Subcutaneous abdominal adipose tissue (tissue), 5 donors: ENCODE data around the gene FHAD1.

Experiments
- H3K27ac ChIP-seq: one replicate; pipeline ENCODE4 v1.7.0; 2013; ENCODE audit warnings: low read depth, mild to moderate bottlenecking, inconsistent platforms, low read length, moderate library complexity
- H3K27me3 ChIP-seq, 5 donors: one replicate each; pipeline ENCODE4 v1.7.0; 2013; ENCODE audit warnings: low read length in 5 of 5, inconsistent platforms in 1 of 5; ENCODE audit not compliant: control insufficient read depth in 5 of 5, insufficient read depth in 4 of 5
- H3K36me3 ChIP-seq, 5 donors: one replicate each; pipeline ENCODE4 v1.7.0; 2013; ENCODE audit warnings: low read length in 5 of 5; ENCODE audit not compliant: control insufficient read depth in 5 of 5, insufficient read depth in 5 of 5
- H3K4me1 ChIP-seq, 5 donors: one replicate each; pipeline ENCODE4 v1.7.0; 2013; ENCODE audit warnings: low read length in 5 of 5, mild to moderate bottlenecking in 3 of 5, moderate library complexity in 1 of 5; ENCODE audit not compliant: control insufficient read depth in 5 of 5, insufficient read depth in 5 of 5
- H3K4me3 ChIP-seq, 5 donors: one replicate each; pipeline ENCODE4 v1.7.0; 2013; ENCODE audit warnings: low read length in 5 of 5, low read depth in 1 of 5
- H3K9ac ChIP-seq, 5 donors: one replicate each; pipeline ENCODE4 v1.7.0; 2013; ENCODE audit warnings: low read length in 5 of 5, mild to moderate bottlenecking in 4 of 5, moderate library complexity in 3 of 5
- H3K9me3 ChIP-seq, 5 donors: one replicate each; pipeline ENCODE4 v1.7.0; 2013; ENCODE audit warnings: low read length in 5 of 5; ENCODE audit not compliant: control insufficient read depth in 5 of 5
- donor health status: healthy.
- donor health status: healthy.
- donor health status: healthy.
- donor health status: healthy.
- donor health status: healthy.

Gene FHAD1

GRCh38 chr1:15217654-15218053 lies 29.4 kb upstream of the FHAD1 start:
- Histone ChIP-seq H3K9ac (no peak overlapping the region), H3K4me1 (peaks cover 1 to 14% (median 6%) of the 10 kb centered on the region in 5 donors), H3K36me3 (peaks cover 0 to 3% (median 0%) of the 10 kb centered on the region in 5 donors), H3K4me3 (no peak overlapping the region), H3K27me3 (peaks cover 0 to 8% (median 7%) of the 10 kb centered on the region in 5 donors), H3K9me3 (no peaks in the 10 kb centered on the region), H3K27ac (no peak overlapping the region)

GRCh38 chr1:15218287-15219279 lies 28.4 kb upstream of the FHAD1 start:
- Histone ChIP-seq H3K9me3 (no peaks in the 10 kb centered on the region), H3K4me3 (no peak overlapping the region), H3K9ac (no peak overlapping the region), H3K27me3 (peaks cover 0 to 7% (median 0%) of the 10 kb centered on the region in 5 donors), H3K4me1 (peaks cover 0 to 11% (median 3%) of the 10 kb centered on the region in 5 donors), H3K27ac (no peak overlapping the region), H3K36me3 (peaks cover 0 to 3% (median 0%) of the 10 kb centered on the region in 5 donors)

GRCh38 chr1:15219280-15220023 lies 27.6 kb upstream of the FHAD1 start:
- no peak overlapping the region for H3K9ac ChIP-seq
- no peak overlapping the region for H3K27ac ChIP-seq
- peaks cover 0 to 3% (median 0%) of the 10 kb centered on the region in 5 donors for H3K36me3 ChIP-seq
- H3K4me3 ChIP-seq, result no peak overlapping the region
- H3K4me1 ChIP-seq, result peaks cover 0 to 11% (median 8%) of the 10 kb centered on the region in 5 donors
- H3K9me3 ChIP-seq, result no peaks in the 10 kb centered on the region
- H3K27me3 ChIP-seq, result peaks cover 0 to 4% (median 0%) of the 10 kb centered on the region in 5 donors

DNA sequence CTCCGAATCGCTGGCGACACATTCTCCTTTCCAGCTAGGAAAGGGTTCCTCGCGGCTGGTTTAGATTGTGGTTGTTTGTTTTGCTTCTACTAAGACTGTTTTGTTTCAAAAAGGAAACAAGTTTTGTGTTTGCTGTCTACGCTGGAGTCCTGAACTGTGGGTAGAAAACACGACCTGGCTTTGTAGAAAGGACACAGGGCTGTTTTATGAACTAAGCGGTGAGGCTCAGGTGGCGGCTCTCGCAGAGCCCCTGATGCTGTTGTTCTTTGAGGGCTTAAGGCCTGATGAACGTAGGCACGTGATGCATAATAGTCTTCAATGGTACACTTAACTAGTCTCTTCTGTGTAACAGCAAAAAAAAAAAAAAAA lies 27.0 kb upstream of the FHAD1 start:
- Histone ChIP-seq H3K9me3 (no peaks in the 10 kb centered on the region), H3K9ac (no peak overlapping the region), H3K27ac (no peak overlapping the region), H3K4me1 (peaks cover 0 to 15% (median 10%) of the 10 kb centered on the region in 5 donors), H3K4me3 (no peak overlapping the region), H3K36me3 (peaks cover 0 to 3% (median 0%) of the 10 kb centered on the region in 5 donors), H3K27me3 (peaks cover 0 to 4% (median 0%) of the 10 kb centered on the region in 5 donors)

DNA sequence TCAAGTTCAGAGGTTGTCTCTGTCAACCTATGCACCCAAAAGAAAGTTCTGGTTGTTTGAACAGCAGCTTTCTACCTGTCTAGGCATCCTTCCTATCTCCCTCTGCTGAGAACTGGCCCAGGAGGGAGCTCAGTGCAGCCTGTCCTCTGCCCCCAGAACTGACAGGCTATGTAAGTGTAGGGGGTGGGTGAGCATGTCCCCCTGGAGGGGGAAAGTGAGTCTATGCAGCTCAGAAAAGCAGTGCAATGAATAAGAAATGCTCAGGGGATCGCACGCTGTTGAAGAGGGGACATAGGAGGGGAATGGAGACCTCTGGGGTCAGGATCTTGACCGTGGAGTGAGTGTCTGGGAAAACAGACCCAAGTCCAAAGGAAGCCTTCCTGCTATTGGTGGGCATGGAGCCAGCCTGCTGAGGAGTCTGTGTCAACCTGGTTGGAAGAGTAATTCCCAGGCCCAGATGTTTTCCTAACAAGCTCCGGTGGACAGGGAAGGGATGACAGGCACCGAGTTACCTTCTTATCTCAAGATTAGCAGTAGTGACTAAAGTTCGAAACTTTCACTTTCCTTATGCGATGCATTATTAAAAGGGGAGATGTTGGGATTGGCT lies 26.1 kb upstream of the FHAD1 start:
- no peak overlapping the region for H3K9ac ChIP-seq
- H3K9me3 ChIP-seq, result no peaks in the 10 kb centered on the region
- H3K27ac ChIP-seq, result no peak overlapping the region
- no peak overlapping the region for H3K4me3 ChIP-seq
- H3K27me3 ChIP-seq, result peaks cover 0 to 4% (median 0%) of the 10 kb centered on the region in 5 donors
- H3K36me3 ChIP-seq, result no peaks in the 10 kb centered on the region
- peaks cover 0 to 15% (median 10%) of the 10 kb centered on the region in 5 donors for H3K4me1 ChIP-seq

DNA sequence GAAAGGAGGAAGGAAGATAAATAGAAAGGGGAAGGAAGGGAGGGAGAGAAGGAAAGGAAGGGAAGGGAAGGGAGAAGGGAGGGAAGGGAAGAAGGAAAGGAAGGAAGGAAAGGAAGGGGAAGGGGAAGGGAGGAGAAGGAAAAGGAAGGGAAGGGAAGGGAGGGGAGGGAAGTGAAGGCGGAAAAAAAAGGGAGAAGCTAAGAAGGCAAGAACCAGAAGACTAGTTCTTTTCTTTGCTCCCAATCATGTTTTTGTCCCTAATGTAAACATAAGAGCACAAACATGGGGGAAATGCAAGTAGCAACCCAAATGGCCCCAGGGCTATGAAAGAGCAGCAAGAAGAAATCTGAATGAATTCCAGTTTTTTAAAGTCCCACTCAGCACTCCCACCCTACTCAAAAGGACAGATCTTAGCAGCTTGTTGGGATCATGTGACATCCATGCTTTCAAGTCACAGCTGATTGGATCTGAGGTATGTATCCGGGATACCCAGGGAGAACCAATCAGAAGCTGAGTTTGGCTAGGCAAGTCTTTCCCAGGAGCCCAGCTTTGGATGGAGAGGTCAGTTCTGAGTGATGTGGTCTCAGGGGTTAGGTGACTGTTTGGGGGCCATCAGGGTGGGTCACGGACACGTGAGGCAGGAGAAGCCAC lies 24.2 kb upstream of the FHAD1 start:
- Histone ChIP-seq H3K9ac (no peak overlapping the region), H3K9me3 (no peaks in the 10 kb centered on the region), H3K36me3 (no peaks in the 10 kb centered on the region), H3K4me3 (no peak overlapping the region), H3K4me1 (peaks cover 0 to 20% (median 10%) of the 10 kb centered on the region in 5 donors), H3K27me3 (peaks cover 0 to 4% (median 0%) of the 10 kb centered on the region in 5 donors), H3K27ac (no peak overlapping the region)

DNA sequence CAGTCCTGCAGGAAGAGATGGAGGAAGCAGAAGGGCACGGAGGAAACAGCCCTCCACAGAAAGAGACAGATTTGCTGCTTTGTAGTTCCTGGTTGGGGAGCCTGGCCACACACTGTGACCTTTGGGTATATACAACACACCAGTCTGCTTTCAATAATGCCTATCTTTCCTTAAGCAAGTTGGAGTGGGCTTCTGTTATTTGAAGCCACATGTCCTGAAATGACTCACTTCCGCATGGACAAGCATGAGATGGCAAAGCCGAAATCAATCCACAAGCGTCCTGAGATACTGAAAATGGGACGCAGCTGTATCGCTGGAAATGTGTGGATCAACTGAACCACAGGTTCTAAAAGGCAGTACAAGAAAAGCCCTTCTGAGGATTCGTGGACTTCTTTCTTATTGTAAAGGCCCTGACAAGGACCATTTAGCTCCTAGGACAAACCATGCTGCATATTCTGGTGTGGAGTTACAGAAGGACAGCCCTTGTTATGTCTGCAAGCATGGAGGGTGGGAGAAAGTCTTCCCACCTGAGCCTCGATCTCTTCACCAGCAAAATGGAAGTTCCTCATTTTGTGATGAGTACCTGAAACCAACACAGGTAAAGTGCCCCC lies 22.7 kb upstream of the FHAD1 start:
- H3K27ac ChIP-seq, result no peak overlapping the region

GRCh38 chr1:15224974-15225373 lies 22.0 kb upstream of the FHAD1 start:
- H3K27me3 ChIP-seq, result peaks cover 0 to 4% (median 0%) of the 10 kb centered on the region in 5 donors
- H3K9me3 ChIP-seq, result no peaks in the 10 kb centered on the region
- no peak overlapping the region for H3K27ac ChIP-seq
- no peak overlapping the region for H3K9ac ChIP-seq
- H3K4me1 ChIP-seq, result peaks cover 0 to 20% (median 7%) of the 10 kb centered on the region in 5 donors
- H3K36me3 ChIP-seq, result no peaks in the 10 kb centered on the region
- no peak overlapping the region for H3K4me3 ChIP-seq

More for the DNA sequence above, 22.7 kb upstream of the FHAD1 start:
- H3K4me1 ChIP-seq, result peaks cover 0 to 20% (median 7%) of the 10 kb centered on the region in 5 donors
- no peaks in the 10 kb centered on the region for H3K9me3 ChIP-seq
- no peaks in the 10 kb centered on the region for H3K36me3 ChIP-seq
- H3K4me3 ChIP-seq, result no peak overlapping the region
- H3K9ac ChIP-seq, result no peak overlapping the region
- peaks cover 0 to 4% (median 0%) of the 10 kb centered on the region in 5 donors for H3K27me3 ChIP-seq

DNA sequence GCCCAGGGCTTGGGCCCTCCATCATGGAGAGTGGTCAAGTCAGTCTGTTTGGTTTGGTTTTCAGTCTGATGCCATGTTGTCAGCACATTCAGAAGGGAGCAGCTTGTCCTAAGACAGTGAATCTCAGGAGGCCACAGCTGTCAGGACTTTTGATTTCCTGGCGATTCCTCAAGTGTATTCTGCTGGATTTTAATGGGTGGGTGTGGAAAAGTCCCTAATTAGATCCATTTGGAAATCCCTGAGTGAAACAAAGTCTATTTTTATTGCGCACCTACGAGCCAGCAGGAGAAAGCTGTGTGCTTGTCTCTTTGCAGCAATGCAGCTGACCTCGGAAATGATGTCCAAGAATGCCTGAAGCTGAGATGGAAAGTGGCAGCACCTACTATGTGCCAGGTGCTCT lies 21.6 kb upstream of the FHAD1 start:
- Histone ChIP-seq H3K9ac (no peak overlapping the region), H3K4me1 (peaks cover 0 to 20% (median 7%) of the 10 kb centered on the region in 5 donors), H3K9me3 (no peaks in the 10 kb centered on the region), H3K36me3 (no peaks in the 10 kb centered on the region), H3K27me3 (peaks cover 0 to 4% (median 0%) of the 10 kb centered on the region in 5 donors), H3K27ac (no peak overlapping the region), H3K4me3 (no peak overlapping the region)
